DND-41 (cell line): ENCODE data around the gene KERA.

ENCODE experiments used
- ATAC-seq: fragments of 200-7000 bp; cut with Tn5 transposase; 3 replicates; pipeline ENCODE4 v1.9.1; 2021; ENCODE audit warnings: low read depth; ENCODE audit not compliant: insufficient read depth
- DNase-seq: peaks from one replicate; pipeline ENCODE4 v3.0.0-alpha.2; 2020
- H2AFZ ChIP-seq: 2 replicates; pipeline ENCODE4 v1.6.0; 2012; ENCODE audit warnings: low read depth, low read length
- H3K27ac ChIP-seq: 2 replicates; pipeline ENCODE4 v1.5.1; 2012; ENCODE audit warnings: low read length, inconsistent platforms
- H3K27me3 ChIP-seq: fragments of 200-600 bp; sonication (generic); 2 replicates; pipeline ENCODE4 v1.6.0; 2012; ENCODE audit warnings: low read length, mild to moderate bottlenecking, inconsistent platforms; ENCODE audit not compliant: insufficient read depth, poor library complexity
- H3K36me3 ChIP-seq: 2 replicates; pipeline ENCODE4 v1.5.1; 2012; ENCODE audit warnings: low read length, inconsistent platforms; ENCODE audit not compliant: insufficient read depth
- H3K4me1 ChIP-seq: 2 replicates; pipeline ENCODE4 v1.5.1; 2012; ENCODE audit warnings: mild to moderate bottlenecking, low read length; ENCODE audit not compliant: insufficient read depth
- H3K4me2 ChIP-seq: 2 replicates; pipeline ENCODE4 v1.6.0; 2012; ENCODE audit warnings: mild to moderate bottlenecking, moderate library complexity, low read length, inconsistent platforms; ENCODE audit not compliant: insufficient read depth
- H3K4me3 ChIP-seq, 2 experiments: fragments of 200-600 bp in 1 of 2; shearing (Covaris generic) in 1 of 2; 2 replicates each; pipeline ENCODE4 v1.5.1; 2012 to 2016; ENCODE audit warnings: inconsistent platforms in 2 of 2, low read length in 2 of 2, mild to moderate bottlenecking in 2 of 2, low read depth in 1 of 2, moderate library complexity in 1 of 2
- H3K79me2 ChIP-seq: 2 replicates; pipeline ENCODE4 v1.6.0; 2012; ENCODE audit warnings: low read length, inconsistent platforms; ENCODE audit not compliant: insufficient read depth
- H3K9ac ChIP-seq: 2 replicates; pipeline ENCODE4 v1.6.0; 2012; ENCODE audit warnings: low read depth, mild to moderate bottlenecking, inconsistent platforms, low read length, moderate library complexity
- H3K9me3 ChIP-seq: 2 replicates; pipeline ENCODE4 v1.5.1; 2012; ENCODE audit warnings: low read length, moderate library complexity, mild to moderate bottlenecking, inconsistent platforms; ENCODE audit not compliant: insufficient read depth, severe bottlenecking
- H4K20me1 ChIP-seq: 2 replicates; pipeline ENCODE4 v1.6.0; 2012; ENCODE audit warnings: low read length; ENCODE audit not compliant: insufficient read depth
- EZH2 ChIP-seq: IDR thresholded peaks from 3 replicates; pipeline ENCODE4 v1.6.1; 2012; ENCODE audit warnings: borderline replicate concordance, low read depth, mild to moderate bottlenecking, moderate library complexity, low read length, inconsistent platforms; ENCODE audit not compliant: severe bottlenecking
- TF ChIP-seq, protein P1 (sequence below): IDR thresholded peaks from 2 replicates; pipeline ENCODE4 v1.5.1; 2012; ENCODE audit warnings: borderline replicate concordance, low read length, moderate library complexity, mild to moderate bottlenecking; ENCODE audit not compliant: poor library complexity, severe bottlenecking; ENCODE audit errors: extremely low read depth

KERA gene

DNA sequence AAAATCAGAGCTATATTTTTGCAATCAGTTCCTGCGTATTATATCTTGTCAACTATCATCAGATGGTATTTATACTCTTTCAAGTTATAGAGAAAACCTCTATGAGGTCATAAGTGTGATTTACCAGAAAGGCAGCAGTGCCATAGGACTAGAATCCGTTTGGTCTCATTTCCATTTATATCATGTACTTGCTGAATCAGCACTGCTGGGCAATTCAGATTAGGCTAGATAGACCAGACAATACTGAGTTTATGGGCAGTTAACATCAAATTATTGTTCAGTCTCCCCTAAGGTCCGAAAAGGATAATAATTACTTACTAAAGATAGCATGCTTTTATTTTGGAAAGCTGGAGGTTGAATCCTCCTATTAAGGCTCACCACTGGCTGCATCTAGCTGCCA, 6.8 kb upstream of the KERA start:
- no peaks in the 10 kb centered on the region for H3K27me3 ChIP-seq
- H3K9me3 ChIP-seq: no peaks in the 10 kb centered on the region
- H3K9ac ChIP-seq: no peak overlapping the region
- H3K79me2 ChIP-seq: no peaks in the 10 kb centered on the region
- ATAC-seq (no peak), DNase-seq (no peak)
- no peaks in the 10 kb centered on the region for H3K4me1 ChIP-seq
- no peak overlapping the region for H3K27ac ChIP-seq
- no peak overlapping the region for H3K4me2 ChIP-seq
- no peaks in the 10 kb centered on the region for H3K36me3 ChIP-seq
- TF ChIP-seq, protein P1, sequence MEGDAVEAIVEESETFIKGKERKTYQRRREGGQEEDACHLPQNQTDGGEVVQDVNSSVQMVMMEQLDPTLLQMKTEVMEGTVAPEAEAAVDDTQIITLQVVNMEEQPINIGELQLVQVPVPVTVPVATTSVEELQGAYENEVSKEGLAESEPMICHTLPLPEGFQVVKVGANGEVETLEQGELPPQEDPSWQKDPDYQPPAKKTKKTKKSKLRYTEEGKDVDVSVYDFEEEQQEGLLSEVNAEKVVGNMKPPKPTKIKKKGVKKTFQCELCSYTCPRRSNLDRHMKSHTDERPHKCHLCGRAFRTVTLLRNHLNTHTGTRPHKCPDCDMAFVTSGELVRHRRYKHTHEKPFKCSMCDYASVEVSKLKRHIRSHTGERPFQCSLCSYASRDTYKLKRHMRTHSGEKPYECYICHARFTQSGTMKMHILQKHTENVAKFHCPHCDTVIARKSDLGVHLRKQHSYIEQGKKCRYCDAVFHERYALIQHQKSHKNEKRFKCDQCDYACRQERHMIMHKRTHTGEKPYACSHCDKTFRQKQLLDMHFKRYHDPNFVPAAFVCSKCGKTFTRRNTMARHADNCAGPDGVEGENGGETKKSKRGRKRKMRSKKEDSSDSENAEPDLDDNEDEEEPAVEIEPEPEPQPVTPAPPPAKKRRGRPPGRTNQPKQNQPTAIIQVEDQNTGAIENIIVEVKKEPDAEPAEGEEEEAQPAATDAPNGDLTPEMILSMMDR: no peak
- TF ChIP-seq EZH2: no peak
- no peak overlapping the region for H2AFZ ChIP-seq
- no peaks in the 10 kb centered on the region for H4K20me1 ChIP-seq
- no peak overlapping the region for H3K4me3 ChIP-seq

DNA sequence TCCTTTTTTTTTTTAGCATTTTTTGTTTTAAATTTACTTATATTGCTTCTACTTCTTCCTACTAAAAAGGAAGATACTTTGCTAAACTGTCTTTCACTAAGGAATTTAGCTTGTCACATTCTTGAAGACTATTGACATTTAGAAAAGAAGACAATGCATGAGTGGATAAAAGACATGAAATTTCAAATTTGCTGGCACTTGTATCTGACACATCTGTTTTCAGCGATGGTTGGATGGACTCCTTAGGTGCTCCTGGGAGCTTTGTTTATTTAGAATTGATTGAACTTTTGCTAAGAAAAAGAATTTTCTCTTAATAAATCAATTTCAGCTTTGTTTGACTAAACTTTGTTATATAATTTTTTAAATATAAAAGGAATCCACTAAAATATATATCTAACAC, 3.3 kb upstream of the KERA start:
- no peaks in the 10 kb centered on the region for H3K79me2 ChIP-seq
- H3K9ac ChIP-seq: no peak overlapping the region
- no peak overlapping the region for H2AFZ ChIP-seq
- TF ChIP-seq EZH2: no peak
- TF ChIP-seq, protein P1: no peak
- H3K27me3 ChIP-seq: no peaks in the 10 kb centered on the region
- no peak for DNase-seq
- H3K4me3 ChIP-seq: no peak overlapping the region
- no peaks in the 10 kb centered on the region for H3K4me1 ChIP-seq
- no peaks in the 10 kb centered on the region for H3K9me3 ChIP-seq
- H3K27ac ChIP-seq: no peak overlapping the region
- H3K36me3 ChIP-seq: no peaks in the 10 kb centered on the region
- H3K4me2 ChIP-seq: no peak overlapping the region
- ATAC-seq: no peak
- H4K20me1 ChIP-seq: no peaks in the 10 kb centered on the region

DNA sequence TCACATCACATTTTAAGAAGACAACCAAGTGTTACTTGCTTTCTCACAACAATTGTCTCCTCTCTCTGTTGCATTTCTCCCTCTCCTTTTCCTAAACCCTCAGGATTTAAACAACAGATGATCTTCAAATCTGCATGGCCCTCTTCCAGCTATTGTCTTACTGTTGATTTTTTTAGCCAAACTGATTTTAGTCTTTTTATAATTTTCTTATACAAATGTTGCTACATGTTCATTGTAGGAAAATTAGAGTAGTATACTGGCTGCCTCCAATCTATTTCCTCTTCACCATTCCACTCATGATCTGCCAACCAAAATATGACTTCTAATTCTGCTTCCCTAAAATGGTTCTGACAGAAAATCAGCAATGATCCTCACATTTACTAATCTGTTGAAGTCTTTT, 1.4 kb upstream of the KERA start:
- Histone ChIP-seq H3K4me1 (no peaks in the 10 kb centered on the region), H3K79me2 (no peaks in the 10 kb centered on the region), H3K36me3 (no peaks in the 10 kb centered on the region), H2AFZ (no peak overlapping the region), H4K20me1 (no peaks in the 10 kb centered on the region), H3K4me2 (no peak overlapping the region), H3K9ac (no peak overlapping the region), H3K9me3 (no peaks in the 10 kb centered on the region), H3K27me3 (no peaks in the 10 kb centered on the region), H3K4me3 (no peak overlapping the region), H3K27ac (no peak overlapping the region)
- TF ChIP-seq EZH2: no peak
- TF ChIP-seq, protein P1: no peak
- no peak for DNase-seq
- ATAC-seq: no peak

DNA sequence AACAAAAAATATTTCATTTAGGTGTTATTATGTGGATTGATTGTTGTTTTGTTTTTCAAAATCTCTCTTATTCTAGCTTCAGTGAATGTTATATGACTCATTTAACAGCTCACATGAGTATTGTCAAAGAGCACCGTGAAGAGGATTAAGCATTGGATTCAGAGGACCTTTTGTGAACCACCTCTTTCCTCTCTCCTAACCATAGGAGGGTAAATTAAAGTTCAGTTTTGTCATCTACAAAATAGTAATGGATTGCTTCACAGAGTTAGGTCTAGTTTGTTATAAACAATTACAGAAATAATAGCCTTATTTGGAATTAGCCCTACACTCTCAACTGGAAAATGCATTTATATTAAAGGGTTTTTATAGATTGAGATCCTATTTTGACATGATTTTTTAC, 962 bp upstream of the KERA start:
- no peak for DNase-seq
- Histone ChIP-seq H3K4me1 (no peaks in the 10 kb centered on the region), H3K27me3 (no peaks in the 10 kb centered on the region), H3K4me2 (no peak overlapping the region), H3K27ac (no peak overlapping the region), H3K79me2 (no peaks in the 10 kb centered on the region), H3K4me3 (no peak overlapping the region), H3K9me3 (no peaks in the 10 kb centered on the region), H3K36me3 (no peaks in the 10 kb centered on the region), H3K9ac (no peak overlapping the region), H2AFZ (no peak overlapping the region), H4K20me1 (no peaks in the 10 kb centered on the region)
- no peak for TF ChIP-seq EZH2
- TF ChIP-seq, protein P1: no peak
- ATAC-seq: no peak
